GM23338 (cell line): Measurements from ENCODE around the gene NDUFB4. TPM values are rescaled to one million over a fixed set of nuclear protein-coding genes. Genes with fewer than 3 reads are reported as not detected.

Experiments
- ATAC-seq: fragments of 200-7000 bp; cut with Tn5 transposase; 3 replicates; pipeline ENCODE4 v1.9.1; 2020
- DNase-seq: peaks from one replicate; pipeline ENCODE4 v3.0.0-alpha.2; 2015; ENCODE audit warnings: low spot score
- H2AFZ ChIP-seq: fragments of 200-600 bp; sonication (generic); 2 replicates; pipeline ENCODE4 v1.8.0; 2016; ENCODE audit warnings: antibody characterized with exemption, mild to moderate bottlenecking, moderate library complexity
- H3F3A ChIP-seq: fragments of 200-600 bp; sonication (generic); replicated peaks from 2 replicates; pipeline ENCODE4 v1.8.0; 2017; ENCODE audit warnings: antibody characterized with exemption, mixed run types, low read depth
- H3K27ac ChIP-seq: fragments of 200-600 bp; sonication (generic); 2 replicates; pipeline ENCODE4 v1.6.1; 2016; ENCODE audit warnings: low read depth
- H3K27me3 ChIP-seq: fragments of 200-600 bp; sonication (generic); 2 replicates; pipeline ENCODE4 v1.8.0; 2016; ENCODE audit warnings: mild to moderate bottlenecking, mixed run types, moderate library complexity; ENCODE audit not compliant: insufficient read depth
- H3K36me3 ChIP-seq: fragments of 200-600 bp; sonication (generic); 2 replicates; pipeline ENCODE4 v1.8.0; 2016; ENCODE audit warnings: mild to moderate bottlenecking; ENCODE audit not compliant: insufficient read depth
- H3K4me1 ChIP-seq: fragments of 200-600 bp; sonication (generic); 2 replicates; pipeline ENCODE4 v1.8.0; 2016; ENCODE audit warnings: mild to moderate bottlenecking, moderate library complexity; ENCODE audit not compliant: insufficient read depth
- H3K4me2 ChIP-seq: fragments of 200-600 bp; sonication (generic); 2 replicates; pipeline ENCODE4 v1.7.1; 2017; ENCODE audit warnings: mixed run types
- H3K4me3 ChIP-seq: fragments of 200-600 bp; sonication (generic); 2 replicates; pipeline ENCODE4 v1.6.1; 2016; ENCODE audit warnings: mixed run types
- H3K79me2 ChIP-seq: fragments of 200-600 bp; sonication (generic); replicated peaks from 2 replicates; pipeline ENCODE4 v1.8.0; 2017; ENCODE audit warnings: mild to moderate bottlenecking; ENCODE audit not compliant: insufficient read depth
- H3K9me2 ChIP-seq: fragments of 200-600 bp; sonication (generic); 2 replicates; pipeline ENCODE4 v1.8.0; 2017; ENCODE audit not compliant: insufficient read depth
- H4K20me1 ChIP-seq: fragments of 200-600 bp; sonication (generic); replicated peaks from 2 replicates; pipeline ENCODE4 v1.8.0; 2017; ENCODE audit warnings: mild to moderate bottlenecking; ENCODE audit not compliant: insufficient read depth
- H3K27ac Mint-ChIP-seq: 2 replicates; pipeline ENCODE4 v1.8.0; 2020; ENCODE audit warnings: inconsistent platforms, mild to moderate bottlenecking, moderate library complexity, mixed read lengths
- H3K27me3 Mint-ChIP-seq: 3 replicates; pipeline ENCODE4 v1.8.0; 2022; ENCODE audit warnings: low read depth, mild to moderate bottlenecking, moderate library complexity, mixed read lengths, inconsistent platforms; ENCODE audit not compliant: insufficient read depth, poor library complexity
- H3K36me3 Mint-ChIP-seq: 3 replicates; pipeline ENCODE4 v1.8.0; 2021; ENCODE audit warnings: low read depth, mild to moderate bottlenecking, inconsistent platforms, moderate library complexity, mixed read lengths
- H3K4me1 Mint-ChIP-seq: 3 replicates; pipeline ENCODE4 v1.8.0; 2020; ENCODE audit warnings: mild to moderate bottlenecking, inconsistent platforms, mixed read lengths
- H3K4me3 Mint-ChIP-seq: 3 replicates; pipeline ENCODE4 v1.8.0; 2021; ENCODE audit warnings: moderate library complexity, mild to moderate bottlenecking, inconsistent platforms, mixed read lengths
- H3K9me3 Mint-ChIP-seq: 3 replicates; pipeline ENCODE4 v1.8.0; 2020; ENCODE audit warnings: moderate library complexity, mild to moderate bottlenecking, inconsistent platforms, mixed read lengths
- CREB1 ChIP-seq: fragments of 250-450 bp; sonication (Bioruptor Pico); IDR thresholded peaks from 2 replicates; pipeline ENCODE4 v1.5.0; 2020; ENCODE audit warnings: low read depth, mild to moderate bottlenecking, moderate library complexity
- EZH2 ChIP-seq: fragments of 200-600 bp; sonication (generic); IDR thresholded peaks from one replicate; pipeline ENCODE4 v1.8.0; 2017; ENCODE audit warnings: antibody characterized with exemption, mild to moderate bottlenecking, low read depth; ENCODE audit not compliant: unreplicated experiment
- EZH2phosphoT487 ChIP-seq: fragments of 200-600 bp; sonication (generic); IDR thresholded peaks from one replicate; pipeline ENCODE4 v1.8.1; 2018; ENCODE audit warnings: antibody characterized with exemption; ENCODE audit not compliant: unreplicated experiment
- JUNB ChIP-seq: IDR thresholded peaks from one replicate; pipeline ENCODE4 v1.6.1; 2016; ENCODE audit warnings: antibody characterized with exemption; ENCODE audit not compliant: unreplicated experiment
- NANOG ChIP-seq: IDR thresholded peaks from 2 replicates; pipeline ENCODE4 v1.6.1; 2016; ENCODE audit warnings: antibody characterized with exemption, borderline replicate concordance
- POLR2AphosphoS5 ChIP-seq: IDR thresholded peaks from 2 replicates; pipeline ENCODE4 v1.6.1; 2016; ENCODE audit warnings: antibody characterized with exemption, low read depth
- STAT1 ChIP-seq: IDR thresholded peaks from one replicate; pipeline ENCODE4 v1.6.1; 2016; ENCODE audit warnings: antibody characterized with exemption; ENCODE audit not compliant: unreplicated experiment
- ZNF114 ChIP-seq: fragments of 250-450 bp; sonication (Bioruptor Pico); IDR thresholded peaks from 2 replicates; pipeline ENCODE4 v1.5.0; 2020; ENCODE audit warnings: mild to moderate bottlenecking, moderate library complexity
- ZNF331 ChIP-seq: fragments of 250-450 bp; sonication (Bioruptor Pico); IDR thresholded peaks from 2 replicates; pipeline ENCODE4 v1.5.0; 2020; ENCODE audit warnings: low read depth, mild to moderate bottlenecking, moderate library complexity
- polyA plus RNA-seq: library from polyadenylated mRNA; unstranded; fragments of >200 nt; fragmentation: Nextera tagmentation; extraction: Ambion mirVana; gene quantifications from 2 replicates; pipeline ENCODE4 v1.2.1, GENCODE V29; 2016
- total RNA-seq: library from RNA; depleted of rRNA; stranded (reverse); fragments of >200 nt; shearing (Covaris generic); gene quantifications from 2 replicates; pipeline ENCODE4 v1.2.3, GENCODE V29; 2014
- TF ChIP-seq, protein P1 (sequence below): fragments of 250-450 bp; sonication (Bioruptor Pico); IDR thresholded peaks from 2 replicates; pipeline ENCODE4 v1.5.0; 2020; ENCODE audit warnings: mild to moderate bottlenecking, moderate library complexity
- TF ChIP-seq, protein P2 (sequence below): IDR thresholded peaks from 2 replicates; pipeline ENCODE4 v1.6.1; 2016; ENCODE audit warnings: antibody characterized with exemption
- TF ChIP-seq, protein P3 (sequence below), 2 experiments: fragments of 200-600 bp in 1 of 2; sonication (generic) in 1 of 2; conservative IDR thresholded peaks; 2 replicates each; pipeline versions ENCODE4 v1.5.1 to v1.6.1; 2016 to 2017; ENCODE audit warnings: antibody characterized with exemption in 2 of 2, low read depth in 2 of 2, mild to moderate bottlenecking in 2 of 2, moderate library complexity in 1 of 2
- TF ChIP-seq, protein P4 (sequence below): IDR thresholded peaks from one replicate; pipeline ENCODE4 v1.6.1; 2018; ENCODE audit warnings: antibody characterized with exemption; ENCODE audit not compliant: unreplicated experiment

The NDUFB4 gene
- total and polyA plus RNA-seq, 2 experiments from 2014 or later: 199 to 716 TPM

DNA sequence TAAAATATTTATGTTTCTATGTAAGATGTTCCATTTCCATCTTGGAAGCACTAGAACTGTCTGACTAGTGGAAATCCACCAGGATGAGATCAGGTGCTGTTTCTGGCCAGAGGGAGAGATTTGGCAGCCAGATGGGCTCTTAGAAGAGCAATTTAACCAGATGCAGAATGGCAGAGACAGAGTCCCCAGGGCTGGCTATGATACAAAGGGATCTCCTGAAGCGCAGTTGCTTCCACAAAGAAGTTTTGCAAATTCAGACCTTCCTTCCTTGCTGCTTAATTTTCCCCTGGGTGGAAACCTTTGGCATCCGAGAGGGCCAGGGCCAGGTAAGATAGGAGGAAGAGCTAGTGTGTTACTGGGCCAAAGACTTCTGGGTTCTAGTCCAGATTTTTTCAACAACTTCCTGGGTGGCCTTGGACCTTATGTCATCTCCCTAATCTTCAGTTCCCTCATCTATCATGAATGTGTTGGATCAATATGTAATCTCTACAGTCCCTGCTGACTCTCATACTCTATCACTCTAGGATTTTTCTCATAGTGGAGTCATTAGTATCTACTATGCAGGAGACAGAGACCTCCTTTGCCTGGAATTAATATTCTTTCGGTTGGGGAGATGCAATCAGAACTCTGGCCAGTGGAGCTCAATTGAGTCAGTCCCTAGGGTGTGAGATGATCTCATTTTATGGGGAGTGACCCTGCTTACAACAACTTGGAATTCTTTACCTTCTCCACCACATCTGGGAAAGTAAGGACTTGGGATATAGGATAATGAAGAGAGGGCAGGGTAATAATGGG lies 41.1 kb upstream of the NDUFB4 start:
- Histone ChIP-seq H3F3A (no peaks in the 10 kb centered on the region), H3K9me2 (peaks cover 13% of the 10 kb centered on the region), H3K79me2 (no peaks in the 10 kb centered on the region), H3K36me3 (no peaks in the 10 kb centered on the region), H3K27ac (no peak overlapping the region), H3K27me3 (peaks cover 11% of the 10 kb centered on the region), H2AFZ (no peak overlapping the region), H3K4me3 (no peak overlapping the region), H3K4me1 (peaks cover under 1% of the 10 kb centered on the region; the same call in 1 of the 2 replicates), H4K20me1 (no peaks in the 10 kb centered on the region), H3K4me2 (no peak overlapping the region)
- TF ChIP-seq, protein P1, sequence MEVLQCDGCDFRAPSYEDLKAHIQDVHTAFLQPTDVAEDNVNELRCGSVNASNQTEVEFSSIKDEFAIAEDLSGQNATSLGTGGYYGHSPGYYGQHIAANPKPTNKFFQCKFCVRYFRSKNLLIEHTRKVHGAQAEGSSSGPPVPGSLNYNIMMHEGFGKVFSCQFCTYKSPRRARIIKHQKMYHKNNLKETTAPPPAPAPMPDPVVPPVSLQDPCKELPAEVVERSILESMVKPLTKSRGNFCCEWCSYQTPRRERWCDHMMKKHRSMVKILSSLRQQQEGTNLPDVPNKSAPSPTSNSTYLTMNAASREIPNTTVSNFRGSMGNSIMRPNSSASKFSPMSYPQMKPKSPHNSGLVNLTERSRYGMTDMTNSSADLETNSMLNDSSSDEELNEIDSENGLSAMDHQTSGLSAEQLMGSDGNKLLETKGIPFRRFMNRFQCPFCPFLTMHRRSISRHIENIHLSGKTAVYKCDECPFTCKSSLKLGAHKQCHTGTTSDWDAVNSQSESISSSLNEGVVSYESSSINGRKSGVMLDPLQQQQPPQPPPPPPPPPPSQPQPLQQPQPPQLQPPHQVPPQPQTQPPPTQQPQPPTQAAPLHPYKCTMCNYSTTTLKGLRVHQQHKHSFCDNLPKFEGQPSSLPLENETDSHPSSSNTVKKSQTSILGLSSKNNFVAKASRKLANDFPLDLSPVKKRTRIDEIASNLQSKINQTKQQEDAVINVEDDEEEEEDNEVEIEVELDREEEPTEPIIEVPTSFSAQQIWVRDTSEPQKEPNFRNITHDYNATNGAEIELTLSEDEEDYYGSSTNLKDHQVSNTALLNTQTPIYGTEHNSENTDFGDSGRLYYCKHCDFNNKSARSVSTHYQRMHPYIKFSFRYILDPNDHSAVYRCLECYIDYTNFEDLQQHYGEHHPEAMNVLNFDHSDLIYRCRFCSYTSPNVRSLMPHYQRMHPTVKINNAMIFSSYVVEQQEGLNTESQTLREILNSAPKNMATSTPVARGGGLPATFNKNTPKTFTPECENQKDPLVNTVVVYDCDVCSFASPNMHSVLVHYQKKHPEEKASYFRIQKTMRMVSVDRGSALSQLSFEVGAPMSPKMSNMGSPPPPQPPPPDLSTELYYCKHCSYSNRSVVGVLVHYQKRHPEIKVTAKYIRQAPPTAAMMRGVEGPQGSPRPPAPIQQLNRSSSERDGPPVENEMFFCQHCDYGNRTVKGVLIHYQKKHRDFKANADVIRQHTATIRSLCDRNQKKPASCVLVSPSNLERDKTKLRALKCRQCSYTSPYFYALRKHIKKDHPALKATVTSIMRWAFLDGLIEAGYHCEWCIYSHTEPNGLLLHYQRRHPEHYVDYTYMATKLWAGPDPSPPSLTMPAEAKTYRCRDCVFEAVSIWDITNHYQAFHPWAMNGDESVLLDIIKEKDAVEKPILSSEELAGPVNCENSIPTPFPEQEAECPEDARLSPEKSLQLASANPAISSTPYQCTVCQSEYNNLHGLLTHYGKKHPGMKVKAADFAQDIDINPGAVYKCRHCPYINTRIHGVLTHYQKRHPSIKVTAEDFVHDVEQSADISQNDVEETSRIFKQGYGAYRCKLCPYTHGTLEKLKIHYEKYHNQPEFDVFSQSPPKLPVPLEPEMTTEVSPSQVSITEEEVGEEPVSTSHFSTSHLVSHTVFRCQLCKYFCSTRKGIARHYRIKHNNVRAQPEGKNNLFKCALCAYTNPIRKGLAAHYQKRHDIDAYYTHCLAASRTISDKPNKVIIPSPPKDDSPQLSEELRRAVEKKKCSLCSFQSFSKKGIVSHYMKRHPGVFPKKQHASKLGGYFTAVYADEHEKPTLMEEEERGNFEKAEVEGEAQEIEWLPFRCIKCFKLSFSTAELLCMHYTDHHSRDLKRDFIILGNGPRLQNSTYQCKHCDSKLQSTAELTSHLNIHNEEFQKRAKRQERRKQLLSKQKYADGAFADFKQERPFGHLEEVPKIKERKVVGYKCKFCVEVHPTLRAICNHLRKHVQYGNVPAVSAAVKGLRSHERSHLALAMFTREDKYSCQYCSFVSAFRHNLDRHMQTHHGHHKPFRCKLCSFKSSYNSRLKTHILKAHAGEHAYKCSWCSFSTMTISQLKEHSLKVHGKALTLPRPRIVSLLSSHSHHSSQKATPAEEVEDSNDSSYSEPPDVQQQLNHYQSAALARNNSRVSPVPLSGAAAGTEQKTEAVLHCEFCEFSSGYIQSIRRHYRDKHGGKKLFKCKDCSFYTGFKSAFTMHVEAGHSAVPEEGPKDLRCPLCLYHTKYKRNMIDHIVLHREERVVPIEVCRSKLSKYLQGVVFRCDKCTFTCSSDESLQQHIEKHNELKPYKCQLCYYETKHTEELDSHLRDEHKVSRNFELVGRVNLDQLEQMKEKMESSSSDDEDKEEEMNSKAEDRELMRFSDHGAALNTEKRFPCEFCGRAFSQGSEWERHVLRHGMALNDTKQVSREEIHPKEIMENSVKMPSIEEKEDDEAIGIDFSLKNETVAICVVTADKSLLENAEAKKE (CRISPR knock-in tag): no peak
- TF ChIP-seq EZH2: no peak
- no peak for TF ChIP-seq EZH2phosphoT487
- TF ChIP-seq POLR2AphosphoS5: no peak
- TF ChIP-seq JUNB: no peak
- TF ChIP-seq STAT1: no peak
- TF ChIP-seq, protein P2, sequence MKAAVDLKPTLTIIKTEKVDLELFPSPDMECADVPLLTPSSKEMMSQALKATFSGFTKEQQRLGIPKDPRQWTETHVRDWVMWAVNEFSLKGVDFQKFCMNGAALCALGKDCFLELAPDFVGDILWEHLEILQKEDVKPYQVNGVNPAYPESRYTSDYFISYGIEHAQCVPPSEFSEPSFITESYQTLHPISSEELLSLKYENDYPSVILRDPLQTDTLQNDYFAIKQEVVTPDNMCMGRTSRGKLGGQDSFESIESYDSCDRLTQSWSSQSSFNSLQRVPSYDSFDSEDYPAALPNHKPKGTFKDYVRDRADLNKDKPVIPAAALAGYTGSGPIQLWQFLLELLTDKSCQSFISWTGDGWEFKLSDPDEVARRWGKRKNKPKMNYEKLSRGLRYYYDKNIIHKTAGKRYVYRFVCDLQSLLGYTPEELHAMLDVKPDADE: no peak
- no peak for TF ChIP-seq NANOG
- no peak for TF ChIP-seq CREB1 (CRISPR knock-in tag)
- TF ChIP-seq ZNF331 (CRISPR knock-in tag): no peak
- TF ChIP-seq ZNF114 (CRISPR knock-in tag): no peak
- TF ChIP-seq, protein P3, sequence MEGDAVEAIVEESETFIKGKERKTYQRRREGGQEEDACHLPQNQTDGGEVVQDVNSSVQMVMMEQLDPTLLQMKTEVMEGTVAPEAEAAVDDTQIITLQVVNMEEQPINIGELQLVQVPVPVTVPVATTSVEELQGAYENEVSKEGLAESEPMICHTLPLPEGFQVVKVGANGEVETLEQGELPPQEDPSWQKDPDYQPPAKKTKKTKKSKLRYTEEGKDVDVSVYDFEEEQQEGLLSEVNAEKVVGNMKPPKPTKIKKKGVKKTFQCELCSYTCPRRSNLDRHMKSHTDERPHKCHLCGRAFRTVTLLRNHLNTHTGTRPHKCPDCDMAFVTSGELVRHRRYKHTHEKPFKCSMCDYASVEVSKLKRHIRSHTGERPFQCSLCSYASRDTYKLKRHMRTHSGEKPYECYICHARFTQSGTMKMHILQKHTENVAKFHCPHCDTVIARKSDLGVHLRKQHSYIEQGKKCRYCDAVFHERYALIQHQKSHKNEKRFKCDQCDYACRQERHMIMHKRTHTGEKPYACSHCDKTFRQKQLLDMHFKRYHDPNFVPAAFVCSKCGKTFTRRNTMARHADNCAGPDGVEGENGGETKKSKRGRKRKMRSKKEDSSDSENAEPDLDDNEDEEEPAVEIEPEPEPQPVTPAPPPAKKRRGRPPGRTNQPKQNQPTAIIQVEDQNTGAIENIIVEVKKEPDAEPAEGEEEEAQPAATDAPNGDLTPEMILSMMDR (conservative IDR thresholded peaks at IDR 0.05; ENCODE audit: low read depth in 2 of 2): no peak
- TF ChIP-seq, protein P4, sequence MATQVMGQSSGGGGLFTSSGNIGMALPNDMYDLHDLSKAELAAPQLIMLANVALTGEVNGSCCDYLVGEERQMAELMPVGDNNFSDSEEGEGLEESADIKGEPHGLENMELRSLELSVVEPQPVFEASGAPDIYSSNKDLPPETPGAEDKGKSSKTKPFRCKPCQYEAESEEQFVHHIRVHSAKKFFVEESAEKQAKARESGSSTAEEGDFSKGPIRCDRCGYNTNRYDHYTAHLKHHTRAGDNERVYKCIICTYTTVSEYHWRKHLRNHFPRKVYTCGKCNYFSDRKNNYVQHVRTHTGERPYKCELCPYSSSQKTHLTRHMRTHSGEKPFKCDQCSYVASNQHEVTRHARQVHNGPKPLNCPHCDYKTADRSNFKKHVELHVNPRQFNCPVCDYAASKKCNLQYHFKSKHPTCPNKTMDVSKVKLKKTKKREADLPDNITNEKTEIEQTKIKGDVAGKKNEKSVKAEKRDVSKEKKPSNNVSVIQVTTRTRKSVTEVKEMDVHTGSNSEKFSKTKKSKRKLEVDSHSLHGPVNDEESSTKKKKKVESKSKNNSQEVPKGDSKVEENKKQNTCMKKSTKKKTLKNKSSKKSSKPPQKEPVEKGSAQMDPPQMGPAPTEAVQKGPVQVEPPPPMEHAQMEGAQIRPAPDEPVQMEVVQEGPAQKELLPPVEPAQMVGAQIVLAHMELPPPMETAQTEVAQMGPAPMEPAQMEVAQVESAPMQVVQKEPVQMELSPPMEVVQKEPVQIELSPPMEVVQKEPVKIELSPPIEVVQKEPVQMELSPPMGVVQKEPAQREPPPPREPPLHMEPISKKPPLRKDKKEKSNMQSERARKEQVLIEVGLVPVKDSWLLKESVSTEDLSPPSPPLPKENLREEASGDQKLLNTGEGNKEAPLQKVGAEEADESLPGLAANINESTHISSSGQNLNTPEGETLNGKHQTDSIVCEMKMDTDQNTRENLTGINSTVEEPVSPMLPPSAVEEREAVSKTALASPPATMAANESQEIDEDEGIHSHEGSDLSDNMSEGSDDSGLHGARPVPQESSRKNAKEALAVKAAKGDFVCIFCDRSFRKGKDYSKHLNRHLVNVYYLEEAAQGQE: no peak
- no peak for DNase-seq
- Mint-ChIP-seq H3K9me3 (no peaks in the 10 kb centered on the region), H3K27ac (no peak overlapping the region), H3K4me3 (no peak overlapping the region), H3K4me1 (peaks cover 9% of the 10 kb centered on the region), H3K36me3 (no peaks in the 10 kb centered on the region), H3K27me3 (peaks cover 3% of the 10 kb centered on the region)
- ATAC-seq: no peak
